Activated CD4-positive, alpha-beta T cell treated with anti-CD3 and anti-CD28 coated beads, Interleukin-2, amount 50 U/mL, for 1 hour (primary cell): ENCODE measurements around the gene TIE1.

Experiments used
- DNase-seq: peaks from one replicate; pipeline ENCODE4 v3.0.0-alpha.2; 2020

TIE1 gene

GRCh38 chr1:43293896-43294760, 6.7 kb upstream of the TIE1 start:
- no peak for DNase-seq

GRCh38 chr1:43294761-43295160, 6.0 kb upstream of the TIE1 start:
- no peak for DNase-seq

- DNase-seq: no peak
Measured at GRCh38 chr1:43296207-43296606, 4.6 kb upstream of the TIE1 start.

GRCh38 chr1:43298055-43298454, 2.7 kb upstream of the TIE1 start:
- DNase-seq: no peak

- DNase-seq: no peak
Measured at GRCh38 chr1:43299101-43299500, 1.7 kb upstream of the TIE1 start.

GRCh38 chr1:43302201-43302600, 1.4 kb downstream of the TIE1 start:
- no peak for DNase-seq

GRCh38 chr1:43302721-43303470, 2.1 kb downstream of the TIE1 start:
- no peak for DNase-seq

- DNase-seq: no peak
Measured at GRCh38 chr1:43303471-43304313, 2.9 kb downstream of the TIE1 start.

- no peak for DNase-seq
Measured at GRCh38 chr1:43304314-43304681, 3.5 kb downstream of the TIE1 start.

- DNase-seq: no peak
Measured at GRCh38 chr1:43304771-43305300, 4.1 kb downstream of the TIE1 start.

- no peak for DNase-seq
Measured at GRCh38 chr1:43305461-43305860, 4.7 kb downstream of the TIE1 start.

GRCh38 chr1:43305926-43306687, 5.3 kb downstream of the TIE1 start:
- DNase-seq: no peak

- DNase-seq: no peak
Measured at GRCh38 chr1:43306688-43307457, 6.1 kb downstream of the TIE1 start.

GRCh38 chr1:43307458-43308158, 6.8 kb downstream of the TIE1 start:
- no peak for DNase-seq

- DNase-seq: no peak
Measured at GRCh38 chr1:43308635-43309404, 8.0 kb downstream of the TIE1 start.

- no peak for DNase-seq
Measured at GRCh38 chr1:43309405-43310025, 8.7 kb downstream of the TIE1 start.

GRCh38 chr1:43311521-43311920, 10.7 kb downstream of the TIE1 start:
- no peak for DNase-seq

- DNase-seq: no peak
Measured at GRCh38 chr1:43312212-43312623, 11.4 kb downstream of the TIE1 start.
